Left lung (tissue), 10 donors: ENCODE results near the gene ATP6V1B1. TPM values are rescaled to one million over a fixed set of nuclear protein-coding genes. Genes with fewer than 3 reads are reported as not detected.
A peak's percentile ranks its signal among the peaks of the same experiment; 100 is the strongest.

ENCODE experiments used
- ATAC-seq: fragments of 200-7000 bp; cut with Tn5 transposase; one replicate; pipeline ENCODE4 v1.9.1; 2020; ENCODE audit warnings: moderate library complexity
- DNase-seq, 4 donors: peaks; one replicate each; pipeline ENCODE4 v3.0.0-alpha.2; 2013 to 2020
- H3K27ac ChIP-seq, 2 donors: fragments of 200-600 bp; sonication (generic) in 1 of 2; one replicate each; pipeline versions ENCODE4 v1.5.0 to v1.8.0; 2020 to 2021
- H3K27me3 ChIP-seq, 2 donors: fragments of 200-600 bp; sonication (generic) in 1 of 2; one replicate each; pipeline versions ENCODE4 v1.5.0 to v1.8.0; 2020 to 2021
- H3K36me3 ChIP-seq, 2 donors: fragments of 200-600 bp; sonication (generic) in 1 of 2; one replicate each; pipeline versions ENCODE4 v1.5.0 to v1.8.0; 2020 to 2021
- H3K4me1 ChIP-seq, 2 donors: fragments of 200-600 bp; one replicate each; pipeline ENCODE4 v1.8.0; 2021
- H3K4me3 ChIP-seq, 2 donors: fragments of 200-600 bp; sonication (generic) in 1 of 2; one replicate each; pipeline versions ENCODE4 v1.5.0 to v1.8.0; 2020 to 2021; ENCODE audit warnings: mild to moderate bottlenecking in 1 of 2
- H3K9me3 ChIP-seq, 2 donors: fragments of 200-600 bp; sonication (generic) in 1 of 2; one replicate each; pipeline versions ENCODE4 v1.5.0 to v1.8.0; 2020 to 2021
- CTCF ChIP-seq, 2 donors: fragments of 200-600 bp; sonication (generic) in 1 of 2; IDR thresholded peaks; one replicate each; pipeline versions ENCODE4 v1.5.0 to v1.8.0; 2021; ENCODE audit warnings: antibody characterized with exemption in 2 of 2
- intact Hi-C, 2 donors: fragments of 100-400 bp; cut with DNase I; formaldehyde crosslinking; loops; one replicate each; pipeline versions ENCODE4 v1.11.2 to v1.14.2; 2022
- polyA plus RNA-seq, 6 donors: library from polyadenylated mRNA; unstranded; fragments of 120-200 nt; gene quantifications; one replicate each; pipeline ENCODE4 v1.2.1, GENCODE V29; 2013; ENCODE audit not compliant: insufficient read length in 6 of 6
- total RNA-seq, 2 donors: library from RNA; stranded (reverse); fragmentation: NEBNext Ultra II Directional; extraction: Animal tissue kit (Norgen Biotek cat#: 25700); gene quantifications; one replicate each; pipeline ENCODE4 v1.2.1, GENCODE V29; 2021
- donor health status: DM: no; HTN: yes; CAD: no.
- donor health status: DM: no; HTN: no; CAD: no.

The ATP6V1B1 gene
- total and polyA plus RNA-seq, 8 donors, result 0.76 to 5.5 (median 4.7) TPM

- peaks cover 0 to 24% of the 10 kb centered on the region in 2 donors for H3K27me3 ChIP-seq
- intact Hi-C loops, result no loop called here
- no peak for ATAC-seq
- no peak overlapping the region for H3K4me3 ChIP-seq
- H3K36me3 ChIP-seq, result no peaks in the 10 kb centered on the region
- no peaks in the 10 kb centered on the region for H3K9me3 ChIP-seq
- H3K4me1 ChIP-seq, result no peaks in the 10 kb centered on the region
- H3K27ac ChIP-seq, result no peak overlapping the region
- no peak for DNase-seq
- no peak for TF ChIP-seq CTCF (IDR thresholded peaks at IDR 0.05)
Measured at GRCh38 chr2:70921031-70921430, 14.7 kb upstream of the ATP6V1B1 start.

GRCh38 chr2:70921839-70922234, 13.9 kb upstream of the ATP6V1B1 start:
- TF ChIP-seq CTCF (IDR thresholded peaks at IDR 0.05), result no peak
- H3K36me3 ChIP-seq, result no peaks in the 10 kb centered on the region
- DNase-seq (no peak), ATAC-seq (no peak)
- H3K4me1 ChIP-seq, result no peaks in the 10 kb centered on the region
- no peaks in the 10 kb centered on the region for H3K9me3 ChIP-seq
- H3K4me3 ChIP-seq, result no peak overlapping the region
- H3K27ac ChIP-seq, result no peak overlapping the region
- intact Hi-C loops, result no loop called here
- peaks cover 0 to 23% of the 10 kb centered on the region in 2 donors for H3K27me3 ChIP-seq

- H3K27ac ChIP-seq, result no peak overlapping the region
- no peak for ATAC-seq
- intact Hi-C loops, result no loop called here
- peak in 1 of 4 donors; percentile 13 for DNase-seq
- H3K36me3 ChIP-seq, result no peaks in the 10 kb centered on the region
- no peaks in the 10 kb centered on the region for H3K4me1 ChIP-seq
- no peaks in the 10 kb centered on the region for H3K9me3 ChIP-seq
- H3K27me3 ChIP-seq, result peaks cover 0 to 16% of the 10 kb centered on the region in 2 donors
- no peak overlapping the region for H3K4me3 ChIP-seq
- no peak for TF ChIP-seq CTCF (IDR thresholded peaks at IDR 0.05)
Measured at GRCh38 chr2:70922235-70923234, 13.2 kb upstream of the ATP6V1B1 start.

GRCh38 chr2:70923378-70924015, 12.2 kb upstream of the ATP6V1B1 start:
- no peak for TF ChIP-seq CTCF (IDR thresholded peaks at IDR 0.05)
- no peaks in the 10 kb centered on the region for H3K36me3 ChIP-seq
- no peaks in the 10 kb centered on the region for H3K9me3 ChIP-seq
- no peak overlapping the region for H3K27ac ChIP-seq
- intact Hi-C loops, result no loop called here
- ATAC-seq (no peak), DNase-seq (peak in 1 of 4 donors; percentile 16)
- H3K27me3 ChIP-seq, result peaks cover 0 to 8% of the 10 kb centered on the region in 2 donors
- H3K4me3 ChIP-seq, result no peak overlapping the region
- H3K4me1 ChIP-seq, result no peaks in the 10 kb centered on the region

GRCh38 chr2:70926042-70926441, 9.7 kb upstream of the ATP6V1B1 start:
- TF ChIP-seq CTCF (IDR thresholded peaks at IDR 0.05), result no peak
- Histone ChIP-seq H3K4me1 (no peaks in the 10 kb centered on the region), H3K9me3 (no peaks in the 10 kb centered on the region), H3K36me3 (no peaks in the 10 kb centered on the region), H3K4me3 (no peak overlapping the region), H3K27me3 (no peaks in the 10 kb centered on the region), H3K27ac (no peak overlapping the region)
- ATAC-seq (no peak), DNase-seq (no peak)
- intact Hi-C loops, result no loop called here
